Astrocyte (in vitro differentiated cells and primary cell): ENCODE data around the gene COPS4. TPM values are rescaled to one million over a fixed set of nuclear protein-coding genes. Genes with fewer than 3 reads are reported as not detected.

Source experiments
- DNase-seq: peaks from one replicate; pipeline ENCODE4 v3.0.0-alpha.2; 2010; ENCODE audit warnings: low read depth
- FAIRE-seq: peaks from 2 replicates; lab custom pipeline; 2011; peaks lifted over from hg19 to GRCh38; lab: Jason Lieb, UNC
- H2AFZ ChIP-seq: 2 replicates; pipeline ENCODE4 v1.6.0; 2012; ENCODE audit warnings: low read depth, low read length, inconsistent platforms
- H3K27ac ChIP-seq: 2 replicates; pipeline ENCODE4 v1.5.1; 2011; ENCODE audit warnings: low read depth, low read length, inconsistent platforms
- H3K27me3 ChIP-seq: 2 replicates; pipeline ENCODE4 v1.6.0; 2011; ENCODE audit warnings: low read length, inconsistent platforms; ENCODE audit not compliant: insufficient read depth
- H3K36me3 ChIP-seq: 2 replicates; pipeline ENCODE4 v1.5.1; 2011; ENCODE audit warnings: low read length, inconsistent platforms; ENCODE audit not compliant: insufficient read depth
- H3K4me1 ChIP-seq: 2 replicates; pipeline ENCODE4 v1.5.1; 2011; ENCODE audit warnings: low read length, inconsistent platforms; ENCODE audit not compliant: insufficient read depth
- H3K4me2 ChIP-seq: 2 replicates; pipeline ENCODE4 v1.6.0; 2012; ENCODE audit warnings: low read length, inconsistent platforms
- H3K4me3 ChIP-seq: 2 replicates; pipeline ENCODE4 v1.5.1; 2011; ENCODE audit warnings: low read depth, mild to moderate bottlenecking, low read length, inconsistent platforms; ENCODE audit not compliant: insufficient read depth
- H3K79me2 ChIP-seq: 2 replicates; pipeline ENCODE4 v1.6.0; 2012; ENCODE audit warnings: mild to moderate bottlenecking, low read length, inconsistent platforms; ENCODE audit not compliant: insufficient read depth
- H3K9ac ChIP-seq: 2 replicates; pipeline ENCODE4 v1.6.0; 2012; ENCODE audit warnings: mild to moderate bottlenecking, low read length, inconsistent platforms
- H3K9me3 ChIP-seq: 2 replicates; pipeline ENCODE4 v1.5.1; 2012; ENCODE audit warnings: low read depth, mild to moderate bottlenecking, low read length, inconsistent platforms; ENCODE audit not compliant: insufficient read depth
- H4K20me1 ChIP-seq: 2 replicates; pipeline ENCODE4 v1.6.0; 2012; ENCODE audit warnings: low read length, inconsistent platforms; ENCODE audit not compliant: insufficient read depth
- H3K27ac Mint-ChIP-seq: one replicate; pipeline ENCODE4 v1.8.0; 2021; ENCODE audit warnings: mild to moderate bottlenecking, mixed read lengths; ENCODE audit not compliant: unreplicated experiment
- H3K27me3 Mint-ChIP-seq: one replicate; pipeline ENCODE4 v1.8.0; 2021; ENCODE audit warnings: low read depth, mixed read lengths; ENCODE audit not compliant: unreplicated experiment
- H3K36me3 Mint-ChIP-seq: one replicate; pipeline ENCODE4 v1.8.0; 2021; ENCODE audit warnings: low read depth, mixed read lengths; ENCODE audit not compliant: unreplicated experiment
- H3K4me1 Mint-ChIP-seq: one replicate; pipeline ENCODE4 v1.8.0; 2021; ENCODE audit warnings: low read depth, mixed read lengths; ENCODE audit not compliant: unreplicated experiment
- H3K4me3 Mint-ChIP-seq: one replicate; pipeline ENCODE4 v1.8.0; 2021; ENCODE audit warnings: mild to moderate bottlenecking, moderate library complexity, mixed read lengths; ENCODE audit not compliant: unreplicated experiment
- H3K9me3 Mint-ChIP-seq: one replicate; pipeline ENCODE4 v1.8.0; 2021; ENCODE audit warnings: mild to moderate bottlenecking, mixed read lengths; ENCODE audit not compliant: unreplicated experiment
- EZH2 ChIP-seq: IDR thresholded peaks from 2 replicates; pipeline ENCODE4 v1.6.1; 2012; ENCODE audit warnings: mild to moderate bottlenecking, low read length, inconsistent platforms; ENCODE audit not compliant: insufficient read depth
- total RNA-seq: library from RNA; stranded (reverse); gene quantifications from 2 replicates; pipeline ENCODE4 v1.2.1, GENCODE V29; 2021
- TF ChIP-seq, protein P1 (sequence below): IDR thresholded peaks from 2 replicates; pipeline ENCODE4 v1.5.1; 2011; ENCODE audit warnings: low read depth, mild to moderate bottlenecking, inconsistent platforms, low read length, moderate library complexity; ENCODE audit not compliant: insufficient read depth

Gene COPS4
- total RNA-seq, 1 donor from 2014 or later, result 39.3 TPM

DNA sequence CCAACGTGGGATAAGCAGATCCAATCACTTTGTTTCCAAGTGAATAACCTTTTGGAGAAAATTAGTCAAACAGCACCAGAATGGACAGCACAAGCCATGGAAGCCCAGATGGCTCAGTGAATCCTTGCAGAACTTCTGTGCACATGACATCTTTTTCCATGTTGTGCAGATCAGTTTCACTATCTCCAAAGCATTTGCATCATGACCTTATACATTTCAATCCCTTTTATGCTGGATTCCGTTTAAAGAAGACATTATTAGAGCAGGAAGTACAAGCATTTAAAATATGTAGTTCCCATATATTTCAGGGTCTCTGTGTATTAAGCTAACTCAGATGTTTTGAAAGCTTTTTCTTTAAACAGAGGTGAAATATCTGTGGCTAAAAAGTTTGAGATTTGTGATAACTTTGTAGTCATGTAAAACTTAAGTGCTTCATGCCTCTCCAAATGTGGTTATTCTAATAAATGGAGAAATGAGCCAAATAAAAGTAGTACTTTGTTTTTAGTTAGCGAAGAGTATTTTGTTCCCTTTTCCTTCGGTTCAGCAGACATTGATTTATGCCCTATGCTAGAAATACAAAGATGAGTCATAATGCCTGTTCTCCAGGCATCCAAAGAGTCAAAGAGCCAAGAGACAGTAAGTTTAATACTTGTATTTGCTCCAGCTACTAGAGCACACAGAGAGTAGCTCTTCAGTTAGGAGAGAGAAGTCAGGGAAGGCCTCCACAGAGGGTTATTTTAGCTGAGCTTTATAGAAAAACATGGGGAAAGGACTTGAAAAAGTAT is 40.5 kb downstream of the COPS4 start:
- Mint-ChIP-seq H3K27me3 (no peaks in the 10 kb centered on the region), H3K27ac (no peak overlapping the region), H3K4me1 (peaks cover 11% of the 10 kb centered on the region), H3K9me3 (no peaks in the 10 kb centered on the region), H3K4me3 (no peak overlapping the region), H3K36me3 (peaks cover 14% of the 10 kb centered on the region)
- no peaks in the 10 kb centered on the region for H3K4me1 ChIP-seq
- H2AFZ ChIP-seq, result no peak overlapping the region
- no peaks in the 10 kb centered on the region for H3K9me3 ChIP-seq
- DNase-seq (peak; percentile 77), FAIRE-seq (peak; percentile 84)
- TF ChIP-seq, protein P1, sequence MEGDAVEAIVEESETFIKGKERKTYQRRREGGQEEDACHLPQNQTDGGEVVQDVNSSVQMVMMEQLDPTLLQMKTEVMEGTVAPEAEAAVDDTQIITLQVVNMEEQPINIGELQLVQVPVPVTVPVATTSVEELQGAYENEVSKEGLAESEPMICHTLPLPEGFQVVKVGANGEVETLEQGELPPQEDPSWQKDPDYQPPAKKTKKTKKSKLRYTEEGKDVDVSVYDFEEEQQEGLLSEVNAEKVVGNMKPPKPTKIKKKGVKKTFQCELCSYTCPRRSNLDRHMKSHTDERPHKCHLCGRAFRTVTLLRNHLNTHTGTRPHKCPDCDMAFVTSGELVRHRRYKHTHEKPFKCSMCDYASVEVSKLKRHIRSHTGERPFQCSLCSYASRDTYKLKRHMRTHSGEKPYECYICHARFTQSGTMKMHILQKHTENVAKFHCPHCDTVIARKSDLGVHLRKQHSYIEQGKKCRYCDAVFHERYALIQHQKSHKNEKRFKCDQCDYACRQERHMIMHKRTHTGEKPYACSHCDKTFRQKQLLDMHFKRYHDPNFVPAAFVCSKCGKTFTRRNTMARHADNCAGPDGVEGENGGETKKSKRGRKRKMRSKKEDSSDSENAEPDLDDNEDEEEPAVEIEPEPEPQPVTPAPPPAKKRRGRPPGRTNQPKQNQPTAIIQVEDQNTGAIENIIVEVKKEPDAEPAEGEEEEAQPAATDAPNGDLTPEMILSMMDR, result no peak
- no peak for TF ChIP-seq EZH2
- peaks cover 13% of the 10 kb centered on the region for H3K36me3 ChIP-seq
- H3K9ac ChIP-seq, result no peak overlapping the region
- peak overlapping the region; percentile 21 for H3K4me2 ChIP-seq
- H3K27me3 ChIP-seq, result no peaks in the 10 kb centered on the region
- no peaks in the 10 kb centered on the region for H4K20me1 ChIP-seq
- H3K79me2 ChIP-seq, result no peaks in the 10 kb centered on the region
- peak overlapping the region; percentile 4 for H3K27ac ChIP-seq
- H3K4me3 ChIP-seq, result no peak overlapping the region

DNA sequence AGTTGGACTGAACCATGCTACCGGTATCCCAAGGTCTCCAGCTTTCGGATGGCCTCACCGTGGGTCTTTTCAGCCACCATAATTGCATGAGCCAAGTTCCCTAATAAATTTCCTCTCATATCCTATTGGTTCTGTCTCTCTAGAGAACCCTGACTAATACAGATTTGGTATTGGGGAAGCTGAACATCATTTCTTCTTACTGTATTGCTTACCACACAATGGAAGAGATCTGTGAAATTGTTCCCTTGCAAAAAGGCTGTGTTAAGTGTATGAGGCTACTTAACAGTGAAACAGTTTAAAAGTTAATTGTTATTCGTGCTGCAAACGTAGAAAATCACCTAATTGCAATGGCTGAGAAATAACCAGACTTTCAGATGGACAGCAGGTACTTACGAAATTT is 45.6 kb downstream of the COPS4 start:
- H3K4me1 ChIP-seq, result no peaks in the 10 kb centered on the region
- peaks cover 6% of the 10 kb centered on the region for H3K4me1 Mint-ChIP-seq
- no peaks in the 10 kb centered on the region for H3K79me2 ChIP-seq
- H3K9ac ChIP-seq, result no peak overlapping the region
- H3K4me3 Mint-ChIP-seq, result no peak overlapping the region
- H2AFZ ChIP-seq, result no peak overlapping the region
- H3K36me3 ChIP-seq, result peaks cover 6% of the 10 kb centered on the region
- H3K9me3 Mint-ChIP-seq, result no peaks in the 10 kb centered on the region
- DNase-seq (no peak), FAIRE-seq (no peak)
- H3K27ac ChIP-seq, result no peak overlapping the region
- H3K4me3 ChIP-seq, result no peak overlapping the region
- no peaks in the 10 kb centered on the region for H3K27me3 ChIP-seq
- peaks cover 1% of the 10 kb centered on the region for H3K27me3 Mint-ChIP-seq
- H3K4me2 ChIP-seq, result no peak overlapping the region
- H3K9me3 ChIP-seq, result no peaks in the 10 kb centered on the region
- H3K27ac Mint-ChIP-seq, result no peak overlapping the region
- H4K20me1 ChIP-seq, result no peaks in the 10 kb centered on the region
- TF ChIP-seq, protein P1, result no peak
- TF ChIP-seq EZH2, result no peak
- H3K36me3 Mint-ChIP-seq, result peaks cover 14% of the 10 kb centered on the region

DNA sequence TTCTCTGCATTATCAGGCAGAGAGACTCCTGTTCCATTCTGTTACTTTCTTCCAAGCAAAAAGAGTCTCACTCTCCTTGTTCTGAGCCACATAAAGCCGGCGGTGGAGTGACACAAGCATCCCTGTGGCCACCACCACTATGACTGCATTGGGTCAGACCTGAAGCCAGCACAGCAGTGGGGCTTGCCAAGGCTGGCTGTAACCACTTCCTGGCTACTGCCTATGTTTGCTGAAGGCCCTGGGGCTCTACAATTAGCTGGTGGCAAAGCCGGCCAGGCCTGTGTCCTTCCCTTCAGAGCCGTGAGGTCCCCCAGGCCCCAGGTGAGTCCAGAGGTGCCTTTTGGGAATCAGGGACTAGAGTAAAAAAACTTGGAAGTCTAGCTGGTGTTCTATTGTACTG is 47.8 kb downstream of the COPS4 start:
- Mint-ChIP-seq H3K4me1 (no peaks in the 10 kb centered on the region), H3K36me3 (peaks cover 7% of the 10 kb centered on the region), H3K9me3 (no peaks in the 10 kb centered on the region), H3K27ac (no peak overlapping the region), H3K27me3 (peaks cover 1% of the 10 kb centered on the region), H3K4me3 (no peak overlapping the region)
- Histone ChIP-seq H3K4me3 (no peak overlapping the region), H3K79me2 (no peaks in the 10 kb centered on the region), H3K4me1 (no peaks in the 10 kb centered on the region), H3K36me3 (no peaks in the 10 kb centered on the region), H2AFZ (no peak overlapping the region), H3K27me3 (no peaks in the 10 kb centered on the region), H3K9me3 (no peaks in the 10 kb centered on the region), H3K9ac (no peak overlapping the region), H3K27ac (no peak overlapping the region), H3K4me2 (no peak overlapping the region), H4K20me1 (no peaks in the 10 kb centered on the region)
- TF ChIP-seq, protein P1, result no peak
- TF ChIP-seq EZH2, result no peak
- peak; percentile 10 for DNase-seq
- FAIRE-seq, result no peak
